Measurements from ENCODE around the gene CTNND2. TPM values are rescaled to one million over a fixed set of nuclear protein-coding genes. Genes with fewer than 3 reads are reported as not detected.

The CTNND2 gene
- total and polyA plus RNA-seq, 10 donors, result 0.93 to 51.0 (median 21.5) TPM

DNA sequence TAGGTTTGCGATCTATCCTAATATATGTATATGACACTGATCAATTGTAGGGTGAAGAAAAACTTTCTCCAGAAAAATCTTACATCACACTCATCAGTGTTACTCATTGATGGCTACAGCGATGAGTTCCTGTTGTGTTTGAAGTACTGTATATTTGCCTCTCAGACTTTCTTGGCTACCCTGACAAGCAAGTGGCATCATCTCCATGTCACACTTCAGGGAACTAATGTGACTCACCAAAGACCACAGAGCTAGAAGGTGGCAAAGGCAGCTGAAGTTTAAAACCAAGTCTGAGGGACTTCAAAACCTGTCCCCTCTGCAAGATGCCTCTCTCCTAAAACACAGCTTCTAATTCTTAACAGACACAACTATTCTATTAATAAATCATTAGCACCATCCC is 451.4 kb downstream of the CTNND2 start:
- H3K4me1 ChIP-seq, result no peaks in the 10 kb centered on the region
- WGBS, 5 donors, result 92 to 99% (median 94%) methylated on average over 2 of the region's 2 CpGs
- no peaks in the 10 kb centered on the region for H3K27me3 ChIP-seq (replicated peaks in 1 of 7)
- no peak overlapping the region for H3K4me3 ChIP-seq
- intact Hi-C loops (cut with DNase I; ENCODE audit: low total_unique reads), result no loop called here
- no peaks in the 10 kb centered on the region for H3K9me3 ChIP-seq
- DNase-seq, result no peak
- TF ChIP-seq CTCF (IDR thresholded peaks at IDR 0.05 in 8 of 11, conservative IDR thresholded peaks at IDR 0.05 in 3 of 11), result no peak
- TF ChIP-seq POLR2A (IDR thresholded peaks at IDR 0.05), result no peak
- TF ChIP-seq POLR2AphosphoS5 (IDR thresholded peaks at IDR 0.05), result no peak
- H3K27ac ChIP-seq, result no peak overlapping the region
- H3K36me3 ChIP-seq, result no peaks in the 10 kb centered on the region

DNA sequence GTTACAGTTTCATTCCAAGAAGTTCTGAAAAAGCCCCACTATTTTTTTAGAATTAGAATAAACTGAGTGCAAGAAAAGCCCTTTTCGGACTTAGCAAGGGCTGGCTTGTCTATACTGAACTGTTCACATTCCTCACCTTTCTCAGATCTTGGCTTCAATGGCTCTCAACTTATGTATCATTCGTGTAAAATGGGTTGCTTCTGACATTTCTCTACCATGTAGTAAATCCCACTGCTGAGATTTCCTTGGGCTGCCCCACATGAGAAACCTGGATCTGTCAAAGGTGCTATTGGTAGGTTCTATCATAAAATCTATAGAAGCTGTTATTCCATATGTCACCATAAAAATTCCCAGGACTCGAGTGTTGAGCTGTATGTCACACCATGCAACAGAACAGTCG is 454.3 kb downstream of the CTNND2 start:
- intact Hi-C loops (cut with DNase I; ENCODE audit: low total_unique reads), result no loop called here
- Histone ChIP-seq H3K36me3 (no peaks in the 10 kb centered on the region), H3K4me1 (no peaks in the 10 kb centered on the region), H3K27me3 (replicated peaks in 1 of 7) (no peaks in the 10 kb centered on the region), H3K9me3 (no peaks in the 10 kb centered on the region), H3K4me3 (no peak overlapping the region), H3K27ac (no peak overlapping the region)
- WGBS, 5 donors, result 78 to 89% (median 85%) methylated on average over 4 of the region's 4 CpGs
- no peak for TF ChIP-seq POLR2AphosphoS5 (IDR thresholded peaks at IDR 0.05)
- no peak for TF ChIP-seq CTCF (IDR thresholded peaks at IDR 0.05 in 8 of 11, conservative IDR thresholded peaks at IDR 0.05 in 3 of 11)
- no peak for TF ChIP-seq POLR2A (IDR thresholded peaks at IDR 0.05)
- DNase-seq, result no peak

GRCh38 chr5:11449217-11449616 is 455.0 kb downstream of the CTNND2 start:
- WGBS, 5 donors, result 76 to 92% (median 86%) methylated on average over 4 of the region's 4 CpGs
- TF ChIP-seq CTCF (IDR thresholded peaks at IDR 0.05 in 8 of 11, conservative IDR thresholded peaks at IDR 0.05 in 3 of 11), result no peak
- TF ChIP-seq POLR2AphosphoS5 (IDR thresholded peaks at IDR 0.05), result no peak
- TF ChIP-seq POLR2A (IDR thresholded peaks at IDR 0.05), result no peak
- Histone ChIP-seq H3K4me1 (no peaks in the 10 kb centered on the region), H3K9me3 (no peaks in the 10 kb centered on the region), H3K4me3 (no peak overlapping the region), H3K36me3 (no peaks in the 10 kb centered on the region), H3K27me3 (replicated peaks in 1 of 7) (no peaks in the 10 kb centered on the region), H3K27ac (no peak overlapping the region)
- intact Hi-C loops (cut with DNase I; ENCODE audit: low total_unique reads), result no loop called here
- DNase-seq, result no peak

DNA sequence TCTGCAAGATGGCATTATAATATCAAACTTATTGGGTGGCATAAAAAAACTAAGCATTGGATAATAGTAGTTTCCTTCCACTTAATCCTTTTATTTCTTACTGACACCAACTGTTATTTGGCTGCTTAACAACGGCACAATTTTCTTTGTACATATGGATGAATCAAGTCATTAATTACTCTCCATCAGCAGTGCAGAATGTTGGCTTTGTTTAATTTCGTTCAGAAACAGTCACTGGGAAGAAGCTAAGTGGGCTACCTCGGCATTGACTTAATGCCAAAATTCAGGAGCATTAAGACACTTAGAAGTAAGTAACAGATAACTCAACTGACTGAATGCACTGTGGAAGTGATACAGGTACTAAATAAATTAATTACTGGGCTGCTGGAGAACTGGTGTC is 460.4 kb downstream of the CTNND2 start:
- no peaks in the 10 kb centered on the region for H3K4me1 ChIP-seq
- no peaks in the 10 kb centered on the region for H3K9me3 ChIP-seq
- no peak overlapping the region for H3K27ac ChIP-seq
- no peak for TF ChIP-seq POLR2A (IDR thresholded peaks at IDR 0.05)
- no peak for TF ChIP-seq CTCF (IDR thresholded peaks at IDR 0.05 in 8 of 11, conservative IDR thresholded peaks at IDR 0.05 in 3 of 11)
- TF ChIP-seq POLR2AphosphoS5 (IDR thresholded peaks at IDR 0.05), result no peak
- no peak for DNase-seq
- 60 to 80% (median 70%) methylated on average over 3 of the region's 3 CpGs for WGBS, 5 donors
- H3K27me3 ChIP-seq (replicated peaks in 1 of 7), result no peaks in the 10 kb centered on the region
- no peak overlapping the region for H3K4me3 ChIP-seq
- intact Hi-C loops (cut with DNase I; ENCODE audit: low total_unique reads), result no loop called here
- H3K36me3 ChIP-seq, result no peaks in the 10 kb centered on the region
